Fibroblast of villous mesenchyme (primary cell): ENCODE results near the gene DHRSX. TPM values are rescaled to one million over a fixed set of nuclear protein-coding genes. Genes with fewer than 3 reads are reported as not detected.

Source experiments
- DNase-seq: peaks from one replicate; pipeline ENCODE4 v3.0.0-alpha.2; 2010; ENCODE audit warnings: low read depth
- H3K4me3 ChIP-seq: 2 replicates; pipeline ENCODE4 v1.5.1; 2011; ENCODE audit warnings: low read depth, mild to moderate bottlenecking, low read length
- CTCF ChIP-seq: IDR thresholded peaks from 2 replicates; pipeline ENCODE4 v1.5.1; 2012; ENCODE audit warnings: low read depth, mild to moderate bottlenecking, low read length; ENCODE audit not compliant: insufficient read depth
- total RNA-seq: library from RNA; depleted of rRNA; stranded (reverse); fragments of >200 nt; gene quantifications from 2 replicates; pipeline ENCODE4 v1.2.3, GENCODE V29; 2012

The DHRSX gene
- total RNA-seq, 1 donor = 24.6 TPM

GRCh38 chrX:2342874-2343273 lies 157.9 kb downstream of the DHRSX start:
- no peak for TF ChIP-seq CTCF
- DNase-seq = peak; percentile 93
- H3K4me3 ChIP-seq = no peak overlapping the region

GRCh38 chrX:2342281-2342688 lies 158.5 kb downstream of the DHRSX start:
- H3K4me3 ChIP-seq = no peak overlapping the region
- no peak for DNase-seq

GRCh38 chrX:2340991-2341390 lies 159.8 kb downstream of the DHRSX start:
- TF ChIP-seq CTCF = no peak
- DNase-seq = no peak
- H3K4me3 ChIP-seq = no peak overlapping the region

More at GRCh38 chrX:2342281-2342688, 158.5 kb downstream of the DHRSX start:
- TF ChIP-seq CTCF = no peak

- H3K4me3 ChIP-seq = no peak overlapping the region
- peak; percentile 79 for DNase-seq
- no peak for TF ChIP-seq CTCF
Observed at GRCh38 chrX:2336181-2336580, 164.6 kb downstream of the DHRSX start.

- TF ChIP-seq CTCF = no peak
- H3K4me3 ChIP-seq = no peak overlapping the region
- peak; percentile 21 for DNase-seq
Observed at GRCh38 chrX:2334237-2334636, 166.5 kb downstream of the DHRSX start.

GRCh38 chrX:2332252-2332651 lies 168.5 kb downstream of the DHRSX start:
- DNase-seq = no peak
- no peak overlapping the region for H3K4me3 ChIP-seq
- TF ChIP-seq CTCF = no peak

- DNase-seq = no peak
- no peak for TF ChIP-seq CTCF
- no peak overlapping the region for H3K4me3 ChIP-seq
Observed at GRCh38 chrX:2330910-2331309, 169.9 kb downstream of the DHRSX start.
